NCI-H524 treated with DMSO at 0.1 percent for 48 hours (cell line): ENCODE data around the gene YPEL2.
"Not testable (repeated sequence)": the region's sequence is repeated elsewhere in the genome, so short reads cannot be mapped to it uniquely, and the experiment has no call there.

Experiments used
- DNase-seq: peaks from one replicate; lab custom pipeline; 2025; lab: John Stamatoyannopoulos, UW

Gene YPEL2

GRCh38 chr17:59406808-59407381, 75.4 kb downstream of the YPEL2 start:
- DNase-seq = peak; percentile 65

DNA sequence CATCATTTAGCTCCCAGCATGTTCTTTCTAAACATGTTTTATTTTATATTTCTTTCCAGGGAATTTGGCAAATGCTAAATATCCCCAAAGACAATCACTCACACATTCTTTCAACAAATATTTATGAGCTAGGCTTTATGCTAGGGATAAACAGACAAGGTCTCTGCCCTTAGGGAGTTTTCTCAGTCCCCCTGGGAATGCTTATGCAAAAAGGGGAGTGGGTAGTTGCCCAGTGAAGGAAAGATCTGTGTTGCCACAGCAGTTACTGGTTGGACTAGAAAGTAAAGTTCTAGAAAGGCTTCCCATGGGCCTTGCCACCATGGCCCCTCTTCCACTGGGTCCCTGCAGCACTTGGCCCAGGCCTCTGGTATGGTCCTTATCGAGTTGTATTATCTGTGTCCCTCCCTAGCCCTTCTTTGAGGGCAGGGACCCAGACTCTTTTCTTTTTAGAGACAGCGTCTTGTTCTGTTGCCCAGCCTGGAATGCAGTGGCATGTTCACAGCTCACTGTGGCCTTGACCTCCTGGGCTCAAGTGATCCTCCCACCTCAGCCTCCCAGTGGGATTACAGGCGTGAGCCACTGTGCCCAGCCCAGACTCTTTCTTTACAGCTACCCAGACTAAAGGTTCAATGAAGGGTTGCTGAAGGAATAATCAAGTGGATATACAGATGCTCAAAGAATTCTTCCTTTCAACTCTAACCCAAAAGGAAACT, 78.0 kb downstream of the YPEL2 start:
- DNase-seq = no peak

DNA sequence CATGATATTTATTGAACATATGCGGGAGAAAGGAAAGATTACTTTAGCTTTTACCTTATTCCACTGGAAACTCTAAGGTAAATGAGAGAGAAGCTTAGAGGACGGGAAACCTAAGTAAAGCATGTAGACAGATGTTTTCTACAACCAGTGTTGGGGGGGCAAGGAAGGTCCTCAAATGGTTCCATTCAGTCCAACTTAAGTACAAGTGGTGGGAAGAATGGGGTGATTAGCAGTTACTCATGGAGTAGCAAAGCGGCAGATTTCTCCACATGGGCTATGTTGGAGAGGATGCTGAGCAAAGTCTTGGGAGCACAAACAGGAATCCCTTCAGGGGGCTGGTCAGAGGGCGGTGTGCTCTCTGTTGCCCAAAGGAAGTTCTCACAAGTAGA, 78.6 kb downstream of the YPEL2 start:
- DNase-seq = no peak

- DNase-seq = not testable (repeated sequence)
These were observed 81.0 kb downstream of the YPEL2 start for GRCh38 chr17:59412431-59412830.

DNA sequence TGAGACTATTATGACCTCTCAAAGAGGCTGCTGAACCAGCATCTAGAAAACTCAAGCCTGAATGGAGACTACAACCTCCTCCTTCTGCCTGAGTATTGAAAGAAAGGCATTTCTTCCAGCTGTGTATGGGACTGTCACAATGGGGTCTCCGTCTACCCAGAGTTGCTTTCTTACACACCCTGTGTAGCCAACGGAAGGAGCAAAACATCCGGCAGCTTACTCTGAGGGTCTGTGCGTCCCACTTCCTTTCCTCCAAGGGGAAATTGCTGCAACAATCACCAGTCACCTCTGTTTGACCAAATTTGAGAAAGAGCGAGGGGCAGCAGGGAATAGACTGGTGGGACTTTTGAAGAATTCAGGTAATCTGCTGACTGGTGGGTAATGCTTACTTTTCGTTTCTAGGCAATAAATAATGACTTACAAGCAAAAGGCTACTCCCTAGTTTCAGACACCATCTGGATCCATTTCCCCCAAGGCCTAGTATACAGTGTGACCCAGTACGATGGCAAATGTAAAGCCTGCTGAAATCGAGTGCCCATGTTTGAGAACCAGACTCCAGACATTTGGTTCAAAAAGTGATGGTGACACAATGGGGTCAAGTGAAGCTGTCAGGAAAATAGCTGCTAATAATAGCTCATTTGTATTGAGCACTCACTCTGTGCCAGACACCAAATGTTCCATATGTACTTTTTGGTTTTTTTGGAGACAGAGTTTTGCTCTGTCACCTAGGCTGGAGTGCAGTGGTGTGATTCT, 81.7 kb downstream of the YPEL2 start:
- DNase-seq = no peak

DNA sequence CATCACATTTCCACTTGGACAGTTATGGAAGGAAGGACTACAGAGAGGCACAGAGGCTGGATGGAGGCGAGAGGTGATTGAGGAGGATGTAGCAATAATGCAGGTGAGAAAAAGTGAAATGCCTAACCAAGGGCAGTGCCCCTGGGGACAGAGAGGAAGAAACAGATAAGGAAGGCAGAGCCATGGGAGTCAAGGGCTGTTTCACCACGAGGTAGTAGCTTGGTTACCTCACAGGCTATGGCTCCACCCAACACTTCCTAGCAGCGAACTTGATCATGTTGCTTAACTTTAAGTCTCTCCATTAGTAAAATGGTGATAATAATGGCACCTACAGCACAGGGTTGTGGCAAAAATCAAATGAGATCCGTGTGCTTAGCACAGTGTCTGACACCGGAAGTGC, 83.9 kb downstream of the YPEL2 start:
- DNase-seq = no peak

DNA sequence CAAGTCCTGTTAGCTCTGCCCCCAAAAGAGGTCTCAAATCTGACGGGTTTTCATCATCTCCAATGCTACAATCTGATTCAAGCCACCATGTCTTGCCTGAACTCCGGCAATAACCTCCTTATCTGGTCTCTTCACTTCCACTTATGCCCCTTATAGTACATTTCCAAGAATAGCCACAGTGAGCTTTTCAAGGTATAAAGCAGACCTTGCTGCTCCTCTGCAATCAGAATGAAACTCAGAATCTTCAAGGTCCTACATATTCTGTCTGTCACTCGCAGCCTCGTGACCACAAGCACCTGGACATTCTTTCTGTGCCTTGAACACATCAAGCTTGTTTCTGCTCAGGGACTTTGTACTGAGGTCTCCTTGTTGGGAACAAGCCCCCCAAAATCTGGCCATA, 84.7 kb downstream of the YPEL2 start:
- no peak for DNase-seq

DNA sequence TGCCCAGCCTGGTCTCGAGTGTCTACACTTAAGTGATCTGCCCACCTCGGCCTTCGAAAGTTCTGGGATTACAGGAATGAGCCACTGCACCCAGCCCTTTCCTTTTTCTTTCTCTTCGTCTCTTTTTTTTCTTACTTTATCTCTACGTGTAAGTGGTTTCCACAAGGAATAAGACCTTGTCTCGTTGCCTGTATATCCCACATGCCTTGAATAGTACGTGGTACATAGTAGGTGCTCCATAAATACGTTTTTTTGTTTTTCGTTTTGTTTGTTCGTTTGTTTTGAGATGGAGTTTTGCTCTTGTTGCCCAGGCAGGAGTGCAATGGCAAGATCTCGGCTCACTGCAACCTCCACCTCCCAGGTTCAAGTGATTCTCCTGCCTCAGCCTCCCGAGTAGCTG, 86.0 kb downstream of the YPEL2 start:
- no peak for DNase-seq

DNA sequence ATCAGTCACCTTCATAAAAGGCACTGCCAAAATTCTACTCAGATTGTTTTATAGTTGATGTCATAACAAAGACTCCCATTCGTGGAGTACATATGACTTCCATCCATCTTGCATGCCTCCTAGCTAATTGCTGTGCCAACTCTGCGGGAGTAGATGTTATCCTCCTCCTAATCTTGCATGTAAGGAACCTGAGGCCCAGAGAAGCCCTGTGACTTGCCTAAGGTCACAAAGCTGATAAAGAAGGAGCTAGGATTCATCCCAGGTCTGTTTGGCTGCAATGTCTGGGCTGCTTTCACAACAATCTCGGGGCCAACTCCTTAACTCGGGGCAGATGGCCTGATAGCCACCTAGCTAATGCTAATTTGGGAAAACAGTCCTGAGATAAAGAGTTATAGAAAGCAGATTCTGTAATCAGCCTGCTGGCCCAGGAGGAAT, 87.3 kb downstream of the YPEL2 start:
- no peak for DNase-seq

GRCh38 chr17:59420901-59421300, 89.4 kb downstream of the YPEL2 start:
- no peak for DNase-seq

- DNase-seq = no peak
These were observed 90.3 kb downstream of the YPEL2 start for GRCh38 chr17:59421722-59422121.

DNA sequence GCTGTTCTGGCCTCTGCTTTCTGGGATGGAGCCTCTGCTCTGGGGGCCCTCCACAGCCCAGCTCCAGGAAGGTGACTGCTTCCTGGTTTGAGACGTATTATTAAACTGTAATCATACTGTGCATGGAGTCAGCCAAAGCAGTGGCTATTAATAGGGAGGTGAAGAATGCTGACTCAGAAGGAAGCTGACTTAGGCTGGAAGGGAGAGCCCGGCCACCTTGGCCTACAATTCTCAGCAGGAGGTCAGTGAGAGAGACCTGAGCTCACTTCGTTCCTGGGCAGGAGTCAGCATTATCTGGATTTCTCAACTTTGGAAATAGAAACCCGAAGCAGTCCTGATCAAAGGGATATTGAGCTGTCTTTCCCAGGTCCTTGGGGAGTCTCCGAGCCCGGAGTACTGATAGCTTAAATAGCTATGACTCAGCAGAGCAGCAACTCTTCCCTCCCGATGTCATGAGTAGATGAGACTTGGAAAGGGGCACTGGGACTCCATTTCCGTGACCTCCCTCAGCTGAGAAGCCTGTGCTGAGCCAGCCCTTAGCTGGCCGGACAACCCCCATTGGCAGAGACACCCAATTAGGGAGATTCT, 91.8 kb downstream of the YPEL2 start:
- no peak for DNase-seq

DNA sequence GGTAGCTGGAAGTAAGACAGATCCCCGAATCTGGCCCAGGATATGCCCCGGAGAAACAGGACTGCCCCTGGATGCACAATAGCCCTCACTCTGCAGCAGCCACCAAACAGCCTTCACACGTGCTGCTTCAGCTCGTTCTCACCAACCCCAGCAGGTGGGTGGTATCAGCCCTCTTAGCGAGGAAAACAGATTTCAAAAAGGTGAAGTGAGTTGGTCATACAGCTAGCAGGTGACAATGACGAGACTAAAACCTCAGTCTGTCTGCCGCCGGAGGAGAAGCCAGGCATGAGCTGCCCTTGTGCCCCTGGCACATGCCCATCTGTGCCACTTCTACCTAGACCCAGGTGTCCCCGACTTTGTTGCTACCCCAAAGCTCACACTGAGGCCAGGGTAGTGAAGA, 92.4 kb downstream of the YPEL2 start:
- DNase-seq = no peak

DNA sequence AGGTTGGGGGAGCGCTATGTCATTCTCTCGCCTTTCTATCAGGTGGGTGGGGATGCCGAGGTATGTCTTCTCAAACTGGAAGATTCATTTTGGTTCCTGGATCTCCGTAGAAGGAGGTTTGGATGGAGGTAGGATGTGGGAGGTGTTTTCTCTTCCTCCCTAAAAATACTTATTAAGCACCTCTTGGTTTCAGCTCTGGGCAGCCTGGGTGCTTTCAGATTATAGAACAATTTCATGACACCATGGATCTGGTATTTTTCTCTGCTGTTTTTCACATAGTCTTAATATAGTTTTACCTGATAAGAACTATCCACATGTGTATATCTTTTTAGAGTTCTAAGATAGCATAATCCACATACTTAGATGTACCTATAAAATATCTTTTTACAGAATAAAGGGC, 92.9 kb downstream of the YPEL2 start:
- no peak for DNase-seq

GRCh38 chr17:59425085-59425931, 93.9 kb downstream of the YPEL2 start:
- no peak for DNase-seq

GRCh38 chr17:59426031-59426430, 94.6 kb downstream of the YPEL2 start:
- no peak for DNase-seq

DNA sequence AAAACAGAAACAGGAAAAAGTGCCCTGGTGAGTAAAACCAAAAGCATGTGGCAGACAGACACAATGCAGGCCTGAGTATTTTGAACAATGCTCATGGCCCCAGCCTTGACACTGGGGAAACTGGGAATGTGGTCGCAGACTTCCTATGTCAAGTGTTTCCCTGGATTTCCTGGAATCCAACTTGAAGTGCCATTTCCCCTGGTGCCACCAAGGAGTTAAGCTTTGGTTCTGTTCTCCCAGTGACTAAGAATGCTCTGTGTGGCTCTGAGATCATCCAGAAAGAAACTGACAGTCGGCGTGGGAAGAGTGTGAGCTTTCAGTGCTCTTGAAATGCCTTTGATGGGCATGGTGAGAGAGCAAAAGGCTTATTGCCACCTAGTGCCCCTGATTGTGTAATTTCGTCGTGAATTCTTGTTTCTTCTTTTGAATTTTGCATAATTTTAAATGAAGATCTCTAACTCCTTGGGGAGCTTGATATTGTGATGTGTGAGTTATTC, 96.0 kb downstream of the YPEL2 start:
- DNase-seq = no peak

DNA sequence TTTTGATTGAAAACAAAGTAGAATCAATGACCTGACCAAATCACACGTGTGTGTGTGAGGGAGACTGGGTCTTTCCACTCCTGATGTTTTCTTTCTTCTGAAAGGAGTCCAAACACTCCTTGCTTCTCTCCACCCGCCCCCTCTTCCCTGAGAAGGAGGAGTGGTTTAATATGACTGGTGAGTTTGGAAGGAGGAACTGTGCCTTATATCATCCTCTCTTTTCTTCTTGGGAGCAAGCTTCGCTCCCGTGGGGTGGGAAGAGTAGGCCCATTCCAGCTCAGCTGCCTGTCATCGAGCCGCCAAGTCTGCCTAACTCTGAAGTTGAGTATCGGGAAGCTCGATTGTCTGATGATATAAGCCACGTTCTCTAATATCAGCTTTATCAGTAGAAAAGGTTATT, 96.5 kb downstream of the YPEL2 start:
- DNase-seq = no peak

DNA sequence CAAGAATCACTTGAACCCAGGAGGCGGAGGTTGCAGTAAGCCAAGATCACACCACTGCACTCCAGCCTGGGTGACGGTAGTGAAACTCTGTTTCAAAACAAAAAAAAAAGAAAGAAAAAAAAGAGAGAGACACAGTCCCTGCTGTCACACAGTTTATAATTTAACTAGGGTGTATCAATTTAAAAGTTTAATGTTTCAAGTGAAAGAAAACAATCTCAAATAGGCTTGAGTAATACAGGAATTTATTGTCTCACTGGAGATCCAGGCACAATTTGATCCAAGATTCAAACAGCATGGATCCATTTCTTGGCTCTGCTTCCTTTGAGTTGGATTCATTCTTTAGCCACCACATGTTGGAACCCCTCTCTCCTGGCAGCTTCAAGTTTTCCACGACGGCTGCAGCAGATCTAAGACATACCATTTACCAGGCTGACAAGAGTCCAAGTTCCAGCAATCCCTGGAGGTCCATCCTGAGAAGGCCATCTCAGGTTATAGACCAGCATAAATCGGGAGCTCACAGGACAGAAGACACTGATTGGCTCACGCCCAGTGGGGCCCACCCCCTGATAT, 97.5 kb downstream of the YPEL2 start:
- no peak for DNase-seq

DNA sequence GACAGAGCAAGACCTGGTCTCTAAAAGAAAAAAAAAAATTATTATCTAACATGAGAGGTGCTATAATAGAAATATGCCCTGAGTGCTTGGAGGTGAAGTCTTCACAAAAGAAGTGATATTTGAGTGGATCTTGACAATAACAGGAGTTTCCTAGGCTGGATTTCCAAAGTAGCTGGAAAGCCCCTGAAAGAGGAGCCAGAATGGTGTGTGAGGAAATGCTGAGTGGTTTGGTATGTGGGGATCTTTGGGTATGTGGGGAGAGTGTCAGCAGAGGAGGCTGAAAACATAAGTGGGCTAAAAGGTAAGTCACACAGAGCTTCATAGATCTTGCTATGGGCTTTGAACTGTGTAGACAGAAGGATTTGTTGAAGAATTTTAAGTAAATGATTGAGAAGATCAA, 100.1 kb downstream of the YPEL2 start:
- no peak for DNase-seq

GRCh38 chr17:59432657-59433056, 101.2 kb downstream of the YPEL2 start:
- DNase-seq = no peak

- no peak for DNase-seq
These were observed 102.1 kb downstream of the YPEL2 start for GRCh38 chr17:59433586-59433985.
